Measurements from ENCODE around the gene ZSCAN5B.

DNA sequence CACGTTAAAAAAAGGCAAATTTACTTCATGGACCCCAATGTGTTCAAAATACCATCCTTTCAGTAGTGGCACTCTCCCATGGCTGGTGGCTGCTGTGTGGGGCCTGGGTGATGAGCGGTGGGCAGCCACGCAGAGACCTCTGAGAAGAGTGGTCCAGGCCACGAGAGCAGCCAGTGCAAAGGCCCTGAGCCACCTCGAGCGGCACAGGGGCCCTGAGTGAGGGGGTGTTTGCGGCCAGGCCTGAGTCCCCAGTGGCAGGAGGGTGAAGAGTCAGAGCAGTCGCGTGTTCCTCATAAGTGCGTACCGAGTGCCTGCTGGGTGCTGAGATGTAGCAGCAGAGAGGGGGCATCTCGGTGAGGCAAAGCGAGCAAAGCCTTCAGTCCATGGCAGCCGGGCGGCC, 49.5 kb downstream of the ZSCAN5B start:
- TF ChIP-seq CTCF (IDR thresholded peaks at IDR 0.05; ENCODE audit: low read depth, low read length) (no peak), POLR2A (IDR thresholded peaks at IDR 0.05; ENCODE audit: extremely low read depth, insufficient read length) (no peak), MYC (IDR thresholded peaks at IDR 0.05; ENCODE audit: low read depth, low read length) (no peak)
- TF ChIP-seq, protein P1, sequence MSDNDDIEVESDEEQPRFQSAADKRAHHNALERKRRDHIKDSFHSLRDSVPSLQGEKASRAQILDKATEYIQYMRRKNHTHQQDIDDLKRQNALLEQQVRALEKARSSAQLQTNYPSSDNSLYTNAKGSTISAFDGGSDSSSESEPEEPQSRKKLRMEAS (IDR thresholded peaks at IDR 0.05; ENCODE audit: low read depth, low read length), result no peak

Data from NB4 (cell line).